KMS-11 (cell line): Measurements from ENCODE around the gene GPA33.
A peak's percentile ranks its signal among the peaks of the same experiment; 100 is the strongest.
"Not testable (repeated sequence)": the region's sequence is repeated elsewhere in the genome, so short reads cannot be mapped to it uniquely, and the experiment has no call there.

Source experiments
- H2AFZ ChIP-seq: fragments of 200-600 bp; sonication (generic); 2 replicates; pipeline ENCODE4 v1.6.1; 2016; ENCODE audit warnings: antibody characterized with exemption, mixed run types, low read depth
- H3K27ac ChIP-seq: fragments of 200-600 bp; sonication (generic); 2 replicates; pipeline ENCODE4 v1.6.1; 2016; ENCODE audit warnings: mild to moderate bottlenecking, mixed run types
- H3K27me3 ChIP-seq: fragments of 200-600 bp; sonication (generic); 2 replicates; pipeline ENCODE4 v1.6.1; 2017; ENCODE audit warnings: mild to moderate bottlenecking, low read depth, mixed run types, moderate library complexity; ENCODE audit not compliant: insufficient read depth
- H3K36me3 ChIP-seq: fragments of 200-600 bp; sonication (generic); 2 replicates; pipeline ENCODE4 v1.6.1; 2017; ENCODE audit warnings: mild to moderate bottlenecking, mixed run types; ENCODE audit not compliant: insufficient read depth
- H3K4me1 ChIP-seq: fragments of 200-600 bp; sonication (generic); 2 replicates; pipeline ENCODE4 v1.6.1; 2016; ENCODE audit warnings: mild to moderate bottlenecking, low read depth, mixed run types; ENCODE audit not compliant: poor library complexity, severe bottlenecking
- H3K4me2 ChIP-seq: fragments of 200-600 bp; sonication (generic); 2 replicates; pipeline ENCODE4 v1.7.0; 2016; ENCODE audit warnings: mild to moderate bottlenecking, mixed run types
- H3K4me3 ChIP-seq: fragments of 200-600 bp; sonication (generic); IDR thresholded peaks from 2 replicates; pipeline ENCODE4 v1.6.1; 2017; ENCODE audit warnings: low read depth, low read length, mixed read lengths; ENCODE audit not compliant: insufficient read depth
- H3K79me2 ChIP-seq: fragments of 200-600 bp; sonication (generic); 2 replicates; pipeline ENCODE4 v1.6.1; 2016; ENCODE audit warnings: low read depth, mixed run types; ENCODE audit not compliant: insufficient read depth
- H3K9ac ChIP-seq: fragments of 200-600 bp; sonication (generic); 2 replicates; pipeline ENCODE4 v1.6.1; 2016; ENCODE audit warnings: mild to moderate bottlenecking, mixed run types
- H4K20me1 ChIP-seq: fragments of 200-600 bp; sonication (generic); 2 replicates; pipeline ENCODE4 v1.6.1; 2016; ENCODE audit warnings: mild to moderate bottlenecking, mixed run types; ENCODE audit not compliant: insufficient read depth
- TF ChIP-seq, protein P1 (sequence below): fragments of 200-600 bp; sonication (generic); conservative IDR thresholded peaks from 2 replicates; pipeline ENCODE4 v1.6.1; 2017; ENCODE audit warnings: low read depth, mild to moderate bottlenecking, antibody characterized with exemption, low read length, moderate library complexity, mixed read lengths

Gene GPA33

DNA sequence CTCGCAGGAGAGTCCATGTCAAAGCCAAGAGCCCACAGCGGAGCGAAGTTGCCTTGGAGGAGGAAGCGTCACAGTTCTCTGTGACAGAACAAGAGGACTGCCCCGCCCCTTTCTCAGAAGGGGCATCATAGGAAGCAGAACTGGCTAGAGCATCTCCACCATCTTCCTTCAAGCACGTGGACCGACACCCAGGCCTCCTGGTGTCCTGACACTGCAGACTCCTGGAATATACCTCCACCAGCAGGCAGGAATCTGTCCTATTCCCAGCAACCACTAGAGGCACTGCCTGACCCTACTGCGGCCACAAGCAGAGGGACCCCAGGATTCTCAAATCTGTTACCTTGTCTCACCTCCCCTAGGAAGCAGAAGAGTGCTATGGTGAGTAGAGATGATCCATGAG lies 37.8 kb downstream of the GPA33 start:
- H3K79me2 ChIP-seq = no peaks in the 10 kb centered on the region
- peaks cover 5% of the 10 kb centered on the region for H3K4me1 ChIP-seq
- H3K27ac ChIP-seq = no peak overlapping the region
- H3K4me3 ChIP-seq = no peak overlapping the region
- H2AFZ ChIP-seq = no peak overlapping the region
- no peak overlapping the region for H3K9ac ChIP-seq
- no peaks in the 10 kb centered on the region for H3K27me3 ChIP-seq
- H4K20me1 ChIP-seq = no peaks in the 10 kb centered on the region
- no peak overlapping the region for H3K4me2 ChIP-seq
- no peaks in the 10 kb centered on the region for H3K36me3 ChIP-seq
- TF ChIP-seq, protein P1, sequence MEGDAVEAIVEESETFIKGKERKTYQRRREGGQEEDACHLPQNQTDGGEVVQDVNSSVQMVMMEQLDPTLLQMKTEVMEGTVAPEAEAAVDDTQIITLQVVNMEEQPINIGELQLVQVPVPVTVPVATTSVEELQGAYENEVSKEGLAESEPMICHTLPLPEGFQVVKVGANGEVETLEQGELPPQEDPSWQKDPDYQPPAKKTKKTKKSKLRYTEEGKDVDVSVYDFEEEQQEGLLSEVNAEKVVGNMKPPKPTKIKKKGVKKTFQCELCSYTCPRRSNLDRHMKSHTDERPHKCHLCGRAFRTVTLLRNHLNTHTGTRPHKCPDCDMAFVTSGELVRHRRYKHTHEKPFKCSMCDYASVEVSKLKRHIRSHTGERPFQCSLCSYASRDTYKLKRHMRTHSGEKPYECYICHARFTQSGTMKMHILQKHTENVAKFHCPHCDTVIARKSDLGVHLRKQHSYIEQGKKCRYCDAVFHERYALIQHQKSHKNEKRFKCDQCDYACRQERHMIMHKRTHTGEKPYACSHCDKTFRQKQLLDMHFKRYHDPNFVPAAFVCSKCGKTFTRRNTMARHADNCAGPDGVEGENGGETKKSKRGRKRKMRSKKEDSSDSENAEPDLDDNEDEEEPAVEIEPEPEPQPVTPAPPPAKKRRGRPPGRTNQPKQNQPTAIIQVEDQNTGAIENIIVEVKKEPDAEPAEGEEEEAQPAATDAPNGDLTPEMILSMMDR = peak; percentile 64

DNA sequence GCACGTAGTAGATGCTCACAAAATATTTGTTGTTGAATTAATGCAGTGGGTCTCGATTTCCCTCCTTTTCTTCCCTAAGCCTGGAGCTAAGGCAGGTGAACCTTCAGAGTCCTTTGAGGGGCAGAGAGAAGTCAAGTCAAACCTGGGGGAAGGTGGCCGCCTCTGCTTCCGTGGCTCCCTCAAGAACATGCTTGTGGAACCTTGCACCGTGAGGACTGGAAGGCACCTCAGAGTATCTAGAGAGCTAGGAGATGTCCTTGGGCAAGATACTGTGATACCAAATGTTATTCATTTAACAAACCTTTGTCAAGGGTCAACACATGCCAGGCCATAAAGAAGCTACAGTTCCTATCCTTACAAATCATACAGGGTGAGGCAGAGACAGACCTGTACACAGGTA lies 38.3 kb downstream of the GPA33 start:
- no peaks in the 10 kb centered on the region for H3K36me3 ChIP-seq
- H3K9ac ChIP-seq = no peak overlapping the region
- no peaks in the 10 kb centered on the region for H3K79me2 ChIP-seq
- no peaks in the 10 kb centered on the region for H4K20me1 ChIP-seq
- H2AFZ ChIP-seq = no peak overlapping the region
- no peak overlapping the region for H3K27ac ChIP-seq
- H3K27me3 ChIP-seq = no peaks in the 10 kb centered on the region
- H3K4me1 ChIP-seq = peaks cover 3% of the 10 kb centered on the region
- TF ChIP-seq, protein P1 = no peak
- H3K4me3 ChIP-seq = no peak overlapping the region
- no peak overlapping the region for H3K4me2 ChIP-seq

DNA sequence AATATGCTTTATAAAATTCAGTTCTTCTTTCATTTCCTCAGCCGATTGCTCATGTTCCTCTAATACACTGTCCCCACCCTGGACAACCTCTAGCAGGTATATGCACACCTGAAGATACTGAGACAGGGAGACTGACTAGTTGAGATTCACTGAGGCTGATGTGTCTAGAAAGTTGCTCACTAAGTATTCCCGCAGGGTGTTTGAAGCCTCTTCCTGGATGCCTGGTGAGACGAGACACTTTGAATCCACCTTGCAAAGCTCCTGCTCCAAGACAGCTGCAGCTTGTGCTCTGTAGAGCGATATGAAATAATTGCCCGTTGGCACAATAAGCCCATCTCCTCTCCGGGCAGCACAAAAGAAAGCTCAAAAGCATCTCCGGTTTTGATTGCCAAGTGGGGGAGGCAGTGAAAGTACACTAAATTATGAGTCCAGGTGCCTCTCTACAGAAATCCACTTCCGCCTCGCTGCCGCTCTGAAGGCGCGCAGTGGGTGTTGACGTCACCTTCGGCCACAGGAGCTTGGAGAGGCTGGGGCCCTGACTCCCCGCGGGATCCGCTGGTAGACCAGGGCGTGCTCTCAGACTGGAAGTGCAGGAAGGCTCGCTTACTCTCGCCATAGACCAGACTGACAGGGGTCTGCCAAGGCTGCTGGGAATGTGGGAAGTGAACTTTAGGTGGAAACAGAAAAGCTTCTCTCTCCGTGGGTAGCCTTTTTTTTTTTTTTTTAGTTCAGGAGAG lies 46.3 kb downstream of the GPA33 start:
- no peaks in the 10 kb centered on the region for H3K79me2 ChIP-seq
- H4K20me1 ChIP-seq = no peaks in the 10 kb centered on the region
- no peaks in the 10 kb centered on the region for H3K27me3 ChIP-seq
- no peaks in the 10 kb centered on the region for H3K36me3 ChIP-seq
- H3K4me3 ChIP-seq = peak overlapping the region; percentile 98
- peak overlapping the region; percentile 14; the same call in 1 of the 2 replicates for H3K27ac ChIP-seq
- H2AFZ ChIP-seq = peak overlapping the region; percentile 89
- H3K9ac ChIP-seq = peak overlapping the region; percentile 43
- peaks cover 16% of the 10 kb centered on the region for H3K4me1 ChIP-seq
- peak overlapping the region; percentile 75 for H3K4me2 ChIP-seq
- TF ChIP-seq, protein P1 = no peak

DNA sequence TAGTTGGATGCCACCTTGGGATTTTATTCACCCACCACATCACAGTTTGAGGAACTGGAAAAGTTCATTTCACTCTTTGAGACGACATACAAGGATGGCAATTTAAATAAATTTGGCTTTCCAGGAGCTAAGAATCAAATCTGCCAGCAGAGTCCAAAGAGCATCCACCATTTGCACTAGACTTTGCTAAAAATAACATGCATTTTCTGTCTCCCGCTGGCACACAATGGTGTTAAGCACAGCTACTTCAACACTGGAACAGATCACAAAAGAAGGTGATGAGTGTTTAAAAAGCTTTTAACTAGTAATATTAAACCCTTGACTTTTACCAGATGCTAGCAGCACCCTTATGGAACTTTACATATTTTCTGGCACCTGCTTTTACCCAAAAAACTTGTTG lies 56.5 kb downstream of the GPA33 start:
- no peaks in the 10 kb centered on the region for H3K79me2 ChIP-seq
- TF ChIP-seq, protein P1 = no peak
- H3K36me3 ChIP-seq = no peaks in the 10 kb centered on the region
- no peak overlapping the region for H3K27ac ChIP-seq
- H4K20me1 ChIP-seq = no peaks in the 10 kb centered on the region
- no peaks in the 10 kb centered on the region for H3K27me3 ChIP-seq
- no peak overlapping the region for H3K4me2 ChIP-seq
- H2AFZ ChIP-seq = no peak overlapping the region
- no peak overlapping the region for H3K9ac ChIP-seq
- no peaks in the 10 kb centered on the region for H3K4me1 ChIP-seq
- H3K4me3 ChIP-seq = no peak overlapping the region

DNA sequence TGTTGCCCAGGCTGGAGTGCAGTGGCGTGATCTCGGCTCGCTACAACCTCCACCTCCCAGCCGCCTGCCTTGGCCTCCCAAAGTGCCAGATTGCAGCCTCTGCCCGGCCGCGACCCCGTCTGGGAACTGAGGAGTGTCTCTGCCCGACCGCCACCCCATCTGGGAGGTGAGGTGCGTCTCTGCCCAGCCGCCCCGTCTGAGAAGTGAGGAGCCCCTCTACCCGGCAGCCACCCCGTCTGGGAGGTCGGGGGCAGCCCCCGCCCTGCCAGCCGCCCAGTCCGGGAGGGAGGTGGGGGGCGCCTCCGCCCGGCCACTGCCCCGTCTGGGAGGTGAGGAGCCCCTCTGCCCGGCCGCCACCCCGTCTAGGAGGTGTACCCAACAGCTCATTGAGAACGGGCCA lies 60.6 kb downstream of the GPA33 start:
- not testable (repeated sequence) for H4K20me1 ChIP-seq, H3K27me3 ChIP-seq, H3K4me2 ChIP-seq, H3K4me1 ChIP-seq, H3K4me3 ChIP-seq, H3K36me3 ChIP-seq, H3K79me2 ChIP-seq, H3K9ac ChIP-seq, H2AFZ ChIP-seq, H3K27ac ChIP-seq
